Measurements from ENCODE around the gene NDUFA12. TPM values are rescaled to one million over a fixed set of nuclear protein-coding genes. Genes with fewer than 3 reads are reported as not detected.
A peak's percentile ranks its signal among the peaks of the same experiment; 100 is the strongest.

Gene NDUFA12
- total RNA-seq, 1 donor from 2014 or later: 111 TPM

GRCh38 chr12:94951071-94951934 lies 52.2 kb downstream of the NDUFA12 start:
- intact Hi-C loops (cut with micrococcal nuclease): no loop called here
- Mint-ChIP-seq H3K9me3 (no peaks in the 10 kb centered on the region), H3K36me3 (ENCODE audit: low read depth) (no peaks in the 10 kb centered on the region), H3K4me3 (no peak overlapping the region), H3K4me1 (no peaks in the 10 kb centered on the region), H3K27me3 (peaks cover 32% of the 10 kb centered on the region), H3K27ac (no peak overlapping the region)
- DNase-seq: no peak

- peaks cover 10% of the 10 kb centered on the region for H3K4me1 Mint-ChIP-seq
- intact Hi-C loops (cut with micrococcal nuclease): no loop called here
These were observed 55.2 kb downstream of the NDUFA12 start for GRCh38 chr12:94948232-94948810.

GRCh38 chr12:94942663-94943062 lies 60.8 kb downstream of the NDUFA12 start:
- H3K36me3 Mint-ChIP-seq (ENCODE audit: low read depth): peaks cover 14% of the 10 kb centered on the region
- H3K27ac Mint-ChIP-seq: peak overlapping the region; percentile 39
- no peak for DNase-seq
- peaks cover 30% of the 10 kb centered on the region for H3K4me1 Mint-ChIP-seq
- peaks cover 17% of the 10 kb centered on the region for H3K9me3 Mint-ChIP-seq
- no peak overlapping the region for H3K4me3 Mint-ChIP-seq
- intact Hi-C loops (cut with micrococcal nuclease): loop anchor here (2.0 kb wide), 1 partner anchor 60 kb away; the partner anchor contains the start of gene NDUFA12
- H3K27me3 Mint-ChIP-seq: peaks cover 5% of the 10 kb centered on the region

More at GRCh38 chr12:94948232-94948810, 55.2 kb downstream of the NDUFA12 start:
- Mint-ChIP-seq H3K27ac (no peak overlapping the region), H3K9me3 (peaks cover 17% of the 10 kb centered on the region), H3K36me3 (ENCODE audit: low read depth) (peaks cover 11% of the 10 kb centered on the region), H3K4me3 (no peak overlapping the region), H3K27me3 (peaks cover 20% of the 10 kb centered on the region)
- DNase-seq: no peak

GRCh38 chr12:94941440-94941862 lies 62.0 kb downstream of the NDUFA12 start:
- H3K27ac Mint-ChIP-seq: peak overlapping the region; percentile 52
- peaks cover 17% of the 10 kb centered on the region for H3K9me3 Mint-ChIP-seq
- peak overlapping the region; percentile 22 for H3K4me3 Mint-ChIP-seq
- DNase-seq: peak; percentile 77
- H3K27me3 Mint-ChIP-seq: peaks cover 2% of the 10 kb centered on the region
- H3K36me3 Mint-ChIP-seq (ENCODE audit: low read depth): peaks cover 14% of the 10 kb centered on the region
- intact Hi-C loops (cut with micrococcal nuclease): no loop called here
- H3K4me1 Mint-ChIP-seq: peaks cover 30% of the 10 kb centered on the region

- Mint-ChIP-seq H3K27me3 (no peaks in the 10 kb centered on the region), H3K4me3 (no peak overlapping the region), H3K9me3 (peaks cover 14% of the 10 kb centered on the region), H3K27ac (no peak overlapping the region), H3K4me1 (peaks cover 27% of the 10 kb centered on the region), H3K36me3 (ENCODE audit: low read depth) (peaks cover 11% of the 10 kb centered on the region)
- DNase-seq: no peak
- intact Hi-C loops (cut with micrococcal nuclease): no loop called here
These were observed 62.7 kb downstream of the NDUFA12 start for GRCh38 chr12:94940771-94941170.

GRCh38 chr12:94938583-94938982 lies 64.9 kb downstream of the NDUFA12 start:
- peak; percentile 61 for DNase-seq
- H3K36me3 Mint-ChIP-seq (ENCODE audit: low read depth): peaks cover 3% of the 10 kb centered on the region
- no peaks in the 10 kb centered on the region for H3K27me3 Mint-ChIP-seq
- intact Hi-C loops (cut with micrococcal nuclease): no loop called here
- H3K27ac Mint-ChIP-seq: no peak overlapping the region
- H3K4me1 Mint-ChIP-seq: peaks cover 22% of the 10 kb centered on the region
- peaks cover under 1% of the 10 kb centered on the region for H3K9me3 Mint-ChIP-seq
- H3K4me3 Mint-ChIP-seq: no peak overlapping the region

GRCh38 chr12:94930772-94931171 lies 72.7 kb downstream of the NDUFA12 start:
- DNase-seq: no peak
- Mint-ChIP-seq H3K27me3 (peaks cover 9% of the 10 kb centered on the region), H3K36me3 (ENCODE audit: low read depth) (no peaks in the 10 kb centered on the region), H3K4me1 (no peaks in the 10 kb centered on the region), H3K27ac (no peak overlapping the region), H3K4me3 (no peak overlapping the region), H3K9me3 (no peaks in the 10 kb centered on the region)
- intact Hi-C loops (cut with micrococcal nuclease): no loop called here

GRCh38 chr12:94930216-94930654 lies 73.3 kb downstream of the NDUFA12 start:
- intact Hi-C loops (cut with micrococcal nuclease): no loop called here
- H3K4me1 Mint-ChIP-seq: no peaks in the 10 kb centered on the region
- DNase-seq: no peak

GRCh38 chr12:94929780-94930179 lies 73.7 kb downstream of the NDUFA12 start:
- DNase-seq: no peak
- H3K27ac Mint-ChIP-seq: no peak overlapping the region
- intact Hi-C loops (cut with micrococcal nuclease): no loop called here
- H3K36me3 Mint-ChIP-seq (ENCODE audit: low read depth): no peaks in the 10 kb centered on the region
- H3K4me3 Mint-ChIP-seq: no peak overlapping the region
- H3K27me3 Mint-ChIP-seq: peaks cover 9% of the 10 kb centered on the region
- no peaks in the 10 kb centered on the region for H3K4me1 Mint-ChIP-seq
- H3K9me3 Mint-ChIP-seq: no peaks in the 10 kb centered on the region

More at GRCh38 chr12:94930216-94930654, 73.3 kb downstream of the NDUFA12 start:
- Mint-ChIP-seq H3K4me3 (no peak overlapping the region), H3K9me3 (no peaks in the 10 kb centered on the region), H3K27ac (no peak overlapping the region), H3K27me3 (peaks cover 9% of the 10 kb centered on the region), H3K36me3 (ENCODE audit: low read depth) (no peaks in the 10 kb centered on the region)

GRCh38 chr12:94925729-94926128 lies 77.8 kb downstream of the NDUFA12 start:
- peaks cover 4% of the 10 kb centered on the region for H3K27me3 Mint-ChIP-seq
- DNase-seq: peak; percentile 59
- H3K4me1 Mint-ChIP-seq: no peaks in the 10 kb centered on the region
- no peak overlapping the region for H3K4me3 Mint-ChIP-seq
- intact Hi-C loops (cut with micrococcal nuclease): no loop called here
- no peaks in the 10 kb centered on the region for H3K9me3 Mint-ChIP-seq
- no peaks in the 10 kb centered on the region for H3K36me3 Mint-ChIP-seq (ENCODE audit: low read depth)
- H3K27ac Mint-ChIP-seq: no peak overlapping the region

GRCh38 chr12:94925206-94925605 lies 78.3 kb downstream of the NDUFA12 start:
- H3K4me1 Mint-ChIP-seq: no peaks in the 10 kb centered on the region
- H3K27ac Mint-ChIP-seq: no peak overlapping the region
- DNase-seq: no peak
- no peaks in the 10 kb centered on the region for H3K36me3 Mint-ChIP-seq (ENCODE audit: low read depth)
- H3K27me3 Mint-ChIP-seq: peaks cover 2% of the 10 kb centered on the region
- H3K9me3 Mint-ChIP-seq: no peaks in the 10 kb centered on the region
- intact Hi-C loops (cut with micrococcal nuclease): no loop called here
- H3K4me3 Mint-ChIP-seq: no peak overlapping the region

GRCh38 chr12:94922561-94922960 lies 80.9 kb downstream of the NDUFA12 start:
- intact Hi-C loops (cut with micrococcal nuclease): no loop called here
- no peak for DNase-seq
- Mint-ChIP-seq H3K36me3 (ENCODE audit: low read depth) (no peaks in the 10 kb centered on the region), H3K4me3 (no peak overlapping the region), H3K9me3 (no peaks in the 10 kb centered on the region), H3K4me1 (no peaks in the 10 kb centered on the region), H3K27ac (no peak overlapping the region), H3K27me3 (no peaks in the 10 kb centered on the region)

Measured in activated CD4-positive, alpha-beta T cell treated with anti-CD3 and anti-CD28 coated beads, Interleukin-2, amount 10 ng/mL, durations not matched to agents 24 days and 14 days (primary cell).